Thoracic aorta (tissue), 2 donors: ENCODE results near the gene SYNE2. TPM values are rescaled to one million over a fixed set of nuclear protein-coding genes. Genes with fewer than 3 reads are reported as not detected.
A peak's percentile ranks its signal among the peaks of the same experiment; 100 is the strongest.

Experiments
- ATAC-seq: fragments of 150-250 bp; one replicate; pipeline ENCODE4 v1.8.0; 2017; ENCODE audit warnings: low read depth; ENCODE audit not compliant: insufficient number of reproducible peaks, low FRiP score
- DNase-seq: peaks from one replicate; pipeline ENCODE4 v3.0.0-alpha.2; 2020; ENCODE audit warnings: low spot score
- H3K27ac ChIP-seq, 2 donors: fragments of 200-600 bp; sonication (generic); 1 replicate in 1 of 2; 2 replicates in 1 of 2; pipeline ENCODE4 v1.5.1; 2016; ENCODE audit warnings: mild to moderate bottlenecking in 2 of 2, moderate library complexity in 2 of 2
- H3K27me3 ChIP-seq: fragments of 200-600 bp; sonication (generic); replicated peaks from 2 replicates; pipeline ENCODE4 v1.6.0; 2016; ENCODE audit warnings: mild to moderate bottlenecking; ENCODE audit not compliant: insufficient read depth
- H3K36me3 ChIP-seq: fragments of 200-600 bp; sonication (generic); one replicate; pipeline ENCODE4 v1.5.1; 2016
- H3K4me1 ChIP-seq, 2 donors: fragments of 200-600 bp; sonication (generic); 1 replicate in 1 of 2; 2 replicates in 1 of 2; pipeline versions ENCODE4 v1.5.1 to v1.6.0; 2016; ENCODE audit warnings: low read depth in 2 of 2, mild to moderate bottlenecking in 1 of 2; ENCODE audit not compliant: control insufficient read depth in 1 of 2
- H3K4me3 ChIP-seq: fragments of 200-600 bp; sonication (generic); 2 replicates; pipeline ENCODE4 v1.5.1; 2016; ENCODE audit warnings: mild to moderate bottlenecking
- H3K9me3 ChIP-seq: fragments of 200-600 bp; sonication (generic); 2 replicates; pipeline ENCODE4 v1.5.1; 2016
- total RNA-seq, 2 donors: library from RNA; depleted of rRNA; stranded (reverse); fragments of >200 nt; gene quantifications; one replicate each; pipeline versions ENCODE4 v1.1.0 to v1.2.3, GENCODE V29; 2016
- TF ChIP-seq, protein P1 (sequence below): fragments of 200-600 bp; sonication (generic); IDR thresholded peaks from one replicate; pipeline ENCODE4 v1.5.1; 2019; ENCODE audit warnings: antibody characterized with exemption

The SYNE2 gene
- total RNA-seq, 2 donors from 2014 or later, result 125 to 256 TPM

GRCh38 chr14:64213086-64213485, 360.3 kb downstream of the SYNE2 start:
- Histone ChIP-seq H3K36me3 (peaks cover 38% of the 10 kb centered on the region), H3K9me3 (no peaks in the 10 kb centered on the region), H3K4me1 (peaks cover 7 to 15% of the 10 kb centered on the region in 2 donors), H3K4me3 (no peak overlapping the region), H3K27me3 (no peaks in the 10 kb centered on the region), H3K27ac (peak overlapping the region; percentile 37 to 70)
- no peak for DNase-seq
- TF ChIP-seq, protein P1, sequence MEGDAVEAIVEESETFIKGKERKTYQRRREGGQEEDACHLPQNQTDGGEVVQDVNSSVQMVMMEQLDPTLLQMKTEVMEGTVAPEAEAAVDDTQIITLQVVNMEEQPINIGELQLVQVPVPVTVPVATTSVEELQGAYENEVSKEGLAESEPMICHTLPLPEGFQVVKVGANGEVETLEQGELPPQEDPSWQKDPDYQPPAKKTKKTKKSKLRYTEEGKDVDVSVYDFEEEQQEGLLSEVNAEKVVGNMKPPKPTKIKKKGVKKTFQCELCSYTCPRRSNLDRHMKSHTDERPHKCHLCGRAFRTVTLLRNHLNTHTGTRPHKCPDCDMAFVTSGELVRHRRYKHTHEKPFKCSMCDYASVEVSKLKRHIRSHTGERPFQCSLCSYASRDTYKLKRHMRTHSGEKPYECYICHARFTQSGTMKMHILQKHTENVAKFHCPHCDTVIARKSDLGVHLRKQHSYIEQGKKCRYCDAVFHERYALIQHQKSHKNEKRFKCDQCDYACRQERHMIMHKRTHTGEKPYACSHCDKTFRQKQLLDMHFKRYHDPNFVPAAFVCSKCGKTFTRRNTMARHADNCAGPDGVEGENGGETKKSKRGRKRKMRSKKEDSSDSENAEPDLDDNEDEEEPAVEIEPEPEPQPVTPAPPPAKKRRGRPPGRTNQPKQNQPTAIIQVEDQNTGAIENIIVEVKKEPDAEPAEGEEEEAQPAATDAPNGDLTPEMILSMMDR, result no peak
- peak; percentile 51 for ATAC-seq

DNA sequence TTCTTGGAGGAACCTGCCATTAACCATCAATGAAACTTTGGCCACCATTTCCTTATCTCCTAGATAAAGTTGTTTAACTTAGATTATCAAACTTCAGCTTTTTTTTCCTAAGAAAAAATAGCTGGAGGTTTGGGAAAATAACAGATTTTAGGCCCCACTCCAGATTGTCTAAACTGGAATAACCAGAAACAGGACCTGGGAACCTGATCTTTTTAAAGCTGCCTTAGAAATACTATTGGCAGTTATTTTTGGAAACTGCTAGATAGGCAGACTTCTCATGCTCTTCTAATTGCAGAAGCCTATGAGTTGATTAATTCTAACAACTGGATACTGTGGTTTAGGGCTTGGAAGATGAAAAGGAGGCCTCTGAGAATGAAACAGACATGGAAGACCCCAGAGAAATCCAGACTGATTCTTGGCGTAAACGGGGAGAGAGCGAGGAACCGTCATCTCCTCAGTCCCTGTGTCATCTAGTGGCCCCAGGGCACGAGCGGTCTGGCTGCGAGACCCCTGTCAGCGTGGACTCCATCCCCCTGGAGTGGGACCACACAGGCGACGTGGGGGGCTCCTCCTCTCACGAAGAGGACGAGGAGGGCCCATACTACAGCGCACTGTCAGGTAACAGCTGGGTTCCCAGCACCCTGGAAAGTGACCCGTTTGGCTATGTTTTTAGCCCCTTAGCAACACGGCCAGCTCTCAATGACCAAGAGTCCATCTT, 361.2 kb downstream of the SYNE2 start:
- peaks cover 33% of the 10 kb centered on the region for H3K36me3 ChIP-seq
- H3K27ac ChIP-seq, result peak overlapping the region; percentile 37 to 70
- TF ChIP-seq, protein P1, result no peak
- H3K27me3 ChIP-seq, result no peaks in the 10 kb centered on the region
- H3K9me3 ChIP-seq, result no peaks in the 10 kb centered on the region
- DNase-seq (no peak), ATAC-seq (no peak)
- peaks cover 7 to 24% of the 10 kb centered on the region in 2 donors for H3K4me1 ChIP-seq
- no peak overlapping the region for H3K4me3 ChIP-seq

DNA sequence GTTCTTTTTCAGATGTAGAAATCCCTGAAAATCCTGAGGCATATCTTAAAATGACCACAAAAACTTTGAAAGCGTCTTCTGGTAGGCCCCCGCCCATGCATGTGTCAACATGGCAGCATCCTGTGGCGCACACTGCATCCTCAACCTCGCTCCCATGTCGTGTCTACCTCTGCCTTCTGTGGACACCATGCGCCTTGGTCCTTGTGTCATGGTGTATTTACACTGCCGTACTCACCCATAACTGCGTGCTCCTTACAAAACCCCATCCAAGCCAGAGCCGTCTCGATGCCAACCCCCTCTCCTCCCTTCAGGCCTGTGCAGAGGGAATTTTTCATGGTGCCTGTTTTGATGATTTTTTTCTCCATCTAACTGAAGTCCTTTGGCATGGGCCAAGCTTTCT, 362.5 kb downstream of the SYNE2 start:
- H3K27me3 ChIP-seq, result no peaks in the 10 kb centered on the region
- no peaks in the 10 kb centered on the region for H3K9me3 ChIP-seq
- H3K4me3 ChIP-seq, result no peak overlapping the region
- TF ChIP-seq, protein P1, result no peak
- DNase-seq (no peak), ATAC-seq (no peak)
- no peak overlapping the region for H3K27ac ChIP-seq
- peaks cover 7 to 26% of the 10 kb centered on the region in 2 donors for H3K4me1 ChIP-seq
- peaks cover 21% of the 10 kb centered on the region for H3K36me3 ChIP-seq

DNA sequence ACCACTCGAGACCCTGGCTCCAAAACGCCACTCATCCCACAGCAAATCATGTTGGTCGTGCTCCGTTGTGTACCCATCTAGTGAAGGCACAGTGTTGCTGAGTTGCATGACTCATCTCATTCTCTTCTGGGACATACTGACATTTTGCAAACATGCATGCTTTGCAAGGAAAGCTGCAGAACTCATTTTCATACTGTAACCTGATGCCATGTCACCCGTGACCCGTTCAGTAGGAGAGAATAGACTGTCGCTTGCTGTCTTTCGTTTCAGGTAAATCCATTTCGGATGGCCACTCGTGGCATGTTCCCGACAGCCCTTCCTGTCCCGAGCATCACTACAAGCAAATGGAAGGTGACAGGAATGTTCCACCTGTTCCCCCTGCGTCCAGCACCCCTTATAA, 363.2 kb downstream of the SYNE2 start:
- no peak overlapping the region for H3K4me3 ChIP-seq
- no peak overlapping the region for H3K27ac ChIP-seq
- H3K36me3 ChIP-seq, result peaks cover 27% of the 10 kb centered on the region
- peaks cover 7 to 26% of the 10 kb centered on the region in 2 donors for H3K4me1 ChIP-seq
- H3K9me3 ChIP-seq, result no peaks in the 10 kb centered on the region
- TF ChIP-seq, protein P1, result no peak
- H3K27me3 ChIP-seq, result no peaks in the 10 kb centered on the region
- DNase-seq (no peak), ATAC-seq (no peak)

GRCh38 chr14:64217308-64217707, 364.5 kb downstream of the SYNE2 start:
- Histone ChIP-seq H3K9me3 (no peaks in the 10 kb centered on the region), H3K4me1 (peaks cover 7 to 26% of the 10 kb centered on the region in 2 donors), H3K27me3 (no peaks in the 10 kb centered on the region), H3K36me3 (peaks cover 33% of the 10 kb centered on the region), H3K27ac (no peak overlapping the region), H3K4me3 (no peak overlapping the region)
- TF ChIP-seq, protein P1, result no peak
- no peak for ATAC-seq
- no peak for DNase-seq
